ENCODE data around the gene BRINP2.

- TF ChIP-seq, protein P1, sequence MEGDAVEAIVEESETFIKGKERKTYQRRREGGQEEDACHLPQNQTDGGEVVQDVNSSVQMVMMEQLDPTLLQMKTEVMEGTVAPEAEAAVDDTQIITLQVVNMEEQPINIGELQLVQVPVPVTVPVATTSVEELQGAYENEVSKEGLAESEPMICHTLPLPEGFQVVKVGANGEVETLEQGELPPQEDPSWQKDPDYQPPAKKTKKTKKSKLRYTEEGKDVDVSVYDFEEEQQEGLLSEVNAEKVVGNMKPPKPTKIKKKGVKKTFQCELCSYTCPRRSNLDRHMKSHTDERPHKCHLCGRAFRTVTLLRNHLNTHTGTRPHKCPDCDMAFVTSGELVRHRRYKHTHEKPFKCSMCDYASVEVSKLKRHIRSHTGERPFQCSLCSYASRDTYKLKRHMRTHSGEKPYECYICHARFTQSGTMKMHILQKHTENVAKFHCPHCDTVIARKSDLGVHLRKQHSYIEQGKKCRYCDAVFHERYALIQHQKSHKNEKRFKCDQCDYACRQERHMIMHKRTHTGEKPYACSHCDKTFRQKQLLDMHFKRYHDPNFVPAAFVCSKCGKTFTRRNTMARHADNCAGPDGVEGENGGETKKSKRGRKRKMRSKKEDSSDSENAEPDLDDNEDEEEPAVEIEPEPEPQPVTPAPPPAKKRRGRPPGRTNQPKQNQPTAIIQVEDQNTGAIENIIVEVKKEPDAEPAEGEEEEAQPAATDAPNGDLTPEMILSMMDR (IDR thresholded peaks at IDR 0.05) = no peak
- TF ChIP-seq EP300 (IDR thresholded peaks at IDR 0.05) (no peak), POLR2A (IDR thresholded peaks at IDR 0.05; ENCODE audit: low read depth) (no peak), POLR2AphosphoS5 (IDR thresholded peaks at IDR 0.05) (no peak)
Measured at GRCh38 chr1:177287270-177287669, 116.5 kb downstream of the BRINP2 start.
